Measurements from ENCODE around the gene ZNF785. TPM values are rescaled to one million over a fixed set of nuclear protein-coding genes. Genes with fewer than 3 reads are reported as not detected.

The ZNF785 gene
- total and polyA plus RNA-seq, 7 donors, result 1.3 to 5.4 (median 3.4) TPM

DNA sequence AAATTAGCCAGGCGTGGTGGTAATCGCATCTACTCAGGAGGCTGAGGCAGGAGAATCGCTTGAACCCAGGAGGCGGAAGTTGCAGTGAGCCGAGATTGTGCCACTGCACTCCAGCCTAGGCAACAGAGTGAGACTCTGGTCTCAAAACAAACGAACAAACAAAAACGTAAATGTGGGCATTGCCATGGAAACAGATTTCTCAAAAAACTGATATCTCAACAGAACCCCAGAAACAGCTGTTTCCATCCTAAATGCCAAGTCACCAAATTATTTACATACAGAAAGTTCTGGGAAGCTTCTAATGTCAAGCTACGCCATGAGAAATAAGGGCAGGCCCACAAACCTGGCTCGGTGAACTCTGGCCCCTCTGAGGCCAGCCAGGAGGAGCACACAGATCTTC lies 40.7 kb upstream of the ZNF785 start:
- Histone ChIP-seq H3K27me3 (ENCODE audit: insufficient read depth in 3 of 3, low read length in 2 of 3) (no peaks in the 10 kb centered on the region), H3K4me3 (no peak overlapping the region), H3K36me3 (ENCODE audit: insufficient read depth in 1 of 2, low read depth in 1 of 2) (no peaks in the 10 kb centered on the region), H3K27ac (no peak overlapping the region), H3K9me3 (no peaks in the 10 kb centered on the region), H3K4me1 (no peaks in the 10 kb centered on the region)
- ATAC-seq (no peak), DNase-seq (no peak)
- TF ChIP-seq CTCF (IDR thresholded peaks at IDR 0.05), result no peak
- intact Hi-C loops (cut with DNase I), result no loop called here
- 83 to 90% (median 89%) methylated on average over 9 of the region's 9 CpGs for WGBS, 3 donors

DNA sequence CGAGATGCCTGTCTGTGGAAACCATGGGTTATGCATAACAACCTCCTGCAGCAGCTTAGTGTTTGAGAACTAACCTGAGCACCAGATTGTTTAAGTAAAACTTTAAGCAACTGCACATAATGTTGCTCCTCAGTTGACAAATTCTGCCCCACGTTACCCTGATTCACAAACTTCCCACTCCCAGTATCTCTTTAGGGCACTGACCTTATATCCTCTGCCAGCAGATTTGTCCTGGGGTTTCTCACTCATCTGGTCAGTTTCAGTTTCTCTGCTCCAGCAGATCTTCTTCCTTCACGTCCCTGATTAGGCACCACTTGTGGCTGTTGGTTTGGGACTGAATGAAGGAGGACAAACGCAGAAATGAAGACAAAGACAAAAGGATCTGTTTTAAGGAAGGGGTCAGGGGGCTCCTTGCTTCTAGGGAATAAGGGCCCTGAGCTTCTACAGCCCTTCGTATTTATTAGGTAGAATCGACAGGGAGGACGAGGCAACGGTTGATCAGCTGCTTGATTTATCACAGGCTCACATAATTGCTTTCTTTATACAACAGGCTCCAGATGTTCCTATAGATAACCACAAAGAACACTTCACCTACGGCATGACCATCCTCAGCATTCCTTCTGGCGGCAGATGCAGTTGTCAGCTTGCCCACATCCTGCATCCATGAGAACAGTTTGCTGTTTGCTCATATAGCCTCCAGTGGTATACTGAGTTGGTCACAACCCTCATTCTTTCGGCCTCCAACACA lies 38.2 kb upstream of the ZNF785 start:
- intact Hi-C loops (cut with DNase I), result no loop called here
- 83 to 86% (median 84%) methylated on average over 11 of the region's 11 CpGs for WGBS, 3 donors

DNA sequence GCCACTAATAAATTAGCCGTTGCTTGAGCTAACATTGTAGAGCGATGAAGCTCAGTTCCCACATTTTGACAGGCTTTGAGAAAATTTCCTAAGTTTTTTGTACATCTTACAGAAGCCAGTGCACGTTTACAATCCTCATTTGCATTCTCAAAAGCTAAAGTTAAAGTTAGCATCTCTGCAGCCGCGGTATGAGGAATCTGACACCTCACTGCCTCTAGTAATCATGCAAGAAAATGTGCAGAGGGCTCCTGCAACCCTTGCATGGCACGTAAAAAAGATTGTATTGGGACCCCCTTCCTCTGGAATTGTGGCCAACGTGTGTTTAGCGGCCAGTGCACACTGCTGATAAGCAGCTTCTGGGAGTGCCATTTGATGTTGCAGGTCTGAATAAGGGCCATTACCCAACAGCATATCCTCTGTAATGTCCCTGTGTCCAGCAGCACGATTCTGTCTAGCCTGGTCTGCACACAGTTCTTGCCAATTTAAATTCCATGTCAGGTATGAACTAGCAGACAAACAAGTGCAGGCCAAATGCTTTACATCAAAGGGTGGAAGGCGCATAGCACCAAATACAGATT lies 37.0 kb upstream of the ZNF785 start:
- Histone ChIP-seq H3K27me3 (ENCODE audit: insufficient read depth in 3 of 3, low read length in 2 of 3) (no peaks in the 10 kb centered on the region), H3K27ac (no peak overlapping the region), H3K4me3 (no peak overlapping the region), H3K9me3 (no peaks in the 10 kb centered on the region), H3K4me1 (no peaks in the 10 kb centered on the region), H3K36me3 (ENCODE audit: insufficient read depth in 1 of 2, low read depth in 1 of 2) (no peaks in the 10 kb centered on the region)
- TF ChIP-seq CTCF (IDR thresholded peaks at IDR 0.05), result no peak
- ATAC-seq (no peak), DNase-seq (no peak)
- WGBS, 3 donors, result 45 to 47% (median 46%) methylated on average over 10 of the region's 10 CpGs
- intact Hi-C loops (cut with DNase I), result no loop called here

More for the DNA sequence above, 38.2 kb upstream of the ZNF785 start:
- Histone ChIP-seq H3K9me3 (no peaks in the 10 kb centered on the region), H3K27ac (no peak overlapping the region), H3K4me3 (no peak overlapping the region), H3K27me3 (ENCODE audit: insufficient read depth in 3 of 3, low read length in 2 of 3) (no peaks in the 10 kb centered on the region), H3K4me1 (no peaks in the 10 kb centered on the region), H3K36me3 (ENCODE audit: insufficient read depth in 1 of 2, low read depth in 1 of 2) (no peaks in the 10 kb centered on the region)
- DNase-seq (no peak), ATAC-seq (no peak)
- no peak for TF ChIP-seq CTCF (IDR thresholded peaks at IDR 0.05)

DNA sequence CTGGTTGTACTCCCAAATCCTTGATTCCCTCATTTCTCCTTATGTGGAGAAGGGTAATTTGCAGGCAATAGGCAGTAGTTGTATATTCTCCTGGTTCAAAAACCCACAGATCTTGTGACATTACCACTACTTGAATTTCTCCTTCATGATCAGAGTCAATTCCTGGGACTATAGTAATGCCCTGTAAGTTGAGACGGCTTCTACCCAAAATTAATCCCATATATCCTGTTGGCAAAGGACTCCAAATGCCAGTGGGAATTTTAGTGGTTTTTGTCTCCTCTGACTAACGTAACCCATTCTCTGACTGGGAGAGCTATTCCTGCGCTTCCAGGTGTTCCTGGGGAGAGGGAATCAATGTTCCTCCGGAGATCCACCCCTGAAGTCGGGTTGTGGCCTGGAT lies 36.3 kb upstream of the ZNF785 start:
- no peak for TF ChIP-seq CTCF (IDR thresholded peaks at IDR 0.05)
- intact Hi-C loops (cut with DNase I), result loop anchor here in 1 of 2 donors (2.0 kb wide), 1 partner anchor 61 kb away; no protein-coding TSS in a partner anchor
- no peaks in the 10 kb centered on the region for H3K36me3 ChIP-seq (ENCODE audit: insufficient read depth in 1 of 2, low read depth in 1 of 2)
- DNase-seq (no peak), ATAC-seq (no peak)
- no peak overlapping the region for H3K27ac ChIP-seq
- no peaks in the 10 kb centered on the region for H3K4me1 ChIP-seq
- H3K4me3 ChIP-seq, result no peak overlapping the region
- no peaks in the 10 kb centered on the region for H3K27me3 ChIP-seq (ENCODE audit: insufficient read depth in 3 of 3, low read length in 2 of 3)
- H3K9me3 ChIP-seq, result no peaks in the 10 kb centered on the region
- WGBS, 3 donors, result 58 to 70% (median 69%) methylated on average over 5 of the region's 5 CpGs

Data from psoas muscle (tissue), 8 donors.